H1 (cell line): Measurements from ENCODE around the gene PRKRIP1. TPM values are rescaled to one million over a fixed set of nuclear protein-coding genes. Genes with fewer than 3 reads are reported as not detected.

Experiments
- CTCF ChIA-PET: fragments of 300-600 bp; sonication (Branson Sonifier 250); formaldehyde crosslinking; loops from one replicate; lab custom pipeline; 2021; ENCODE audit not compliant: partially characterized antibody; lab: Charles Lee
- POLR2A ChIA-PET: fragments of 300-600 bp; sonication (Branson Sonifier 250); formaldehyde crosslinking; loops from one replicate; lab custom pipeline; 2021; ENCODE audit warnings: inconsistent platforms; ENCODE audit not compliant: partially characterized antibody; lab: Charles Lee
- DNase-seq, 2 experiments: peaks; one replicate each; pipeline versions ENCODE4 v3.0.0 to v3.0.0-alpha.2; 2010 to 2022; ENCODE audit warnings: low spot score in 2 of 2, low read depth in 1 of 2, mixed read lengths in 1 of 2
- FAIRE-seq: peaks from 2 replicates; lab custom pipeline; 2011; peaks lifted over from hg19 to GRCh38; lab: Jason Lieb, UNC
- H2AFZ ChIP-seq: 2 replicates; pipeline ENCODE4 v1.8.1; 2012; ENCODE audit warnings: low read length, inconsistent platforms
- H2AK5ac ChIP-seq: 2 replicates; pipeline ENCODE4 v1.6.1; 2013; ENCODE audit warnings: low read depth, low read length
- H2BK120ac ChIP-seq: replicated peaks from 2 replicates; pipeline ENCODE3; 2013; ENCODE audit warnings: low read depth, low read length, inconsistent platforms
- H2BK12ac ChIP-seq: 2 replicates; pipeline ENCODE4 v1.6.1; 2013; ENCODE audit warnings: low read depth, low read length
- H2BK15ac ChIP-seq: 2 replicates; pipeline ENCODE4 v1.6.1; 2013; ENCODE audit warnings: low read length
- H2BK20ac ChIP-seq: 2 replicates; pipeline ENCODE4 v1.6.1; 2013; ENCODE audit warnings: low read length
- H2BK5ac ChIP-seq: 2 replicates; pipeline ENCODE4 v1.6.1; 2013; ENCODE audit warnings: low read depth, low read length
- H3K14ac ChIP-seq: 2 replicates; pipeline ENCODE4 v1.6.1; 2013; ENCODE audit warnings: inconsistent platforms; ENCODE audit not compliant: insufficient read length
- H3K18ac ChIP-seq: 2 replicates; pipeline ENCODE4 v1.6.1; 2013; ENCODE audit warnings: low read length; ENCODE audit errors: extremely low read depth
- H3K23ac ChIP-seq: 2 replicates; pipeline ENCODE4 v1.6.1; 2013; ENCODE audit warnings: inconsistent platforms; ENCODE audit not compliant: insufficient read length
- H3K23me2 ChIP-seq: 2 replicates; pipeline ENCODE4 v1.6.1; 2013; ENCODE audit warnings: low read depth, low read length
- H3K27ac ChIP-seq: 2 replicates; pipeline ENCODE4 v1.6.1; 2011; ENCODE audit warnings: low read depth, low read length, inconsistent platforms
- H3K27me3 ChIP-seq, 4 experiments: replicated peaks in 1 of 4; 1 replicate in 1 of 4; 2 replicates in 3 of 4; pipeline versions ENCODE4 v1.6.1 to v1.8.1; 2011 to 2013; ENCODE audit warnings: low read length in 3 of 4, mild to moderate bottlenecking in 3 of 4, inconsistent platforms in 2 of 4, mixed read lengths in 2 of 4, moderate library complexity in 1 of 4; ENCODE audit not compliant: control insufficient read depth in 3 of 4, insufficient read depth in 3 of 4; ENCODE audit errors: extremely low read depth in 1 of 4
- H3K36me3 ChIP-seq, 4 experiments: 2 replicates each; pipeline versions ENCODE4 v1.6.1 to v1.8.1; 2011 to 2013; ENCODE audit warnings: mild to moderate bottlenecking in 4 of 4, low read length in 3 of 4, moderate library complexity in 2 of 4, control low read depth in 1 of 4, inconsistent platforms in 1 of 4; ENCODE audit not compliant: insufficient read depth in 4 of 4, control insufficient read depth in 2 of 4
- H3K4ac ChIP-seq: replicated peaks from 2 replicates; pipeline ENCODE3; 2013; ENCODE audit warnings: low read length, low read depth, mixed read lengths, inconsistent platforms; ENCODE audit not compliant: insufficient read length
- H3K4me1 ChIP-seq, 4 experiments: replicated peaks in 1 of 4; 1 replicate in 1 of 4; 2 replicates in 3 of 4; pipeline versions ENCODE4 v1.6.1 to v1.8.1; 2011 to 2013; ENCODE audit warnings: low read length in 3 of 4, inconsistent platforms in 2 of 4, mixed read lengths in 1 of 4; ENCODE audit not compliant: insufficient read depth in 4 of 4, control insufficient read depth in 3 of 4
- H3K4me2 ChIP-seq, 2 experiments: 2 replicates each; pipeline versions ENCODE4 v1.6.1 to v1.8.1; 2011 to 2013; ENCODE audit warnings: low read depth in 2 of 2, low read length in 2 of 2, control low read depth in 1 of 2, inconsistent platforms in 1 of 2, mild to moderate bottlenecking in 1 of 2; ENCODE audit not compliant: insufficient read depth in 1 of 2
- H3K4me3 ChIP-seq, 4 experiments: fragments of 200-600, 300-600 bp in 1 of 4; sonication (generic), shearing (Covaris generic), sonication (Bioruptor Twin) in 1 of 4; 2 replicates each; pipeline versions ENCODE4 v1.5.1 to v1.8.1; 2011 to 2016; ENCODE audit warnings: low read length in 4 of 4, low read depth in 3 of 4, control low read depth in 2 of 4, inconsistent platforms in 2 of 4, mild to moderate bottlenecking in 2 of 4, mixed read lengths in 1 of 4, moderate library complexity in 1 of 4; ENCODE audit not compliant: insufficient read depth in 2 of 4; ENCODE audit errors: extremely low read depth in 1 of 4
- H3K56ac ChIP-seq: replicated peaks from 2 replicates; pipeline ENCODE3; 2013; ENCODE audit warnings: low read depth, mild to moderate bottlenecking, mixed read lengths, low read length, inconsistent platforms; ENCODE audit not compliant: insufficient read length
- H3K79me1 ChIP-seq: 2 replicates; pipeline ENCODE4 v1.6.1; 2013; ENCODE audit warnings: low read depth, low read length, control low read depth
- H3K79me2 ChIP-seq, 2 experiments: 2 replicates each; pipeline versions ENCODE4 v1.6.1 to v1.8.1; 2012 to 2013; ENCODE audit warnings: low read length in 2 of 2, mild to moderate bottlenecking in 2 of 2, inconsistent platforms in 1 of 2; ENCODE audit not compliant: insufficient read depth in 2 of 2, control insufficient read depth in 1 of 2
- H3K9ac ChIP-seq, 4 experiments: replicated peaks in 1 of 4; 1 replicate in 1 of 4; 2 replicates in 3 of 4; pipeline versions ENCODE4 v1.6.1 to v1.8.1; 2011 to 2013; ENCODE audit warnings: low read depth in 3 of 4, low read length in 3 of 4, control low read depth in 2 of 4, mild to moderate bottlenecking in 2 of 4, moderate library complexity in 2 of 4, inconsistent platforms in 1 of 4; ENCODE audit errors: extremely low read depth in 1 of 4
- H3K9me3 ChIP-seq, 2 experiments: 2 replicates each; pipeline versions ENCODE4 v1.6.1 to v1.8.1; 2012 to 2013; ENCODE audit warnings: mild to moderate bottlenecking in 2 of 2, moderate library complexity in 2 of 2, control low read depth in 1 of 2, inconsistent platforms in 1 of 2, low read depth in 1 of 2, low read length in 1 of 2, mixed read lengths in 1 of 2; ENCODE audit not compliant: insufficient read depth in 2 of 2
- H4K20me1 ChIP-seq, 2 experiments: replicated peaks in 1 of 2; 2 replicates each; pipeline versions ENCODE3 to v1.8.1; 2011 to 2013; ENCODE audit warnings: inconsistent platforms in 2 of 2, low read length in 2 of 2, mild to moderate bottlenecking in 1 of 2; ENCODE audit not compliant: insufficient read depth in 2 of 2, control insufficient read depth in 1 of 2
- H4K5ac ChIP-seq: 2 replicates; pipeline ENCODE4 v1.6.1; 2013; ENCODE audit warnings: low read length, low read depth, mixed read lengths, inconsistent platforms; ENCODE audit not compliant: insufficient read length
- H4K8ac ChIP-seq: 2 replicates; pipeline ENCODE4 v1.8.0; 2013; ENCODE audit warnings: mild to moderate bottlenecking, moderate library complexity, low read length, inconsistent platforms; ENCODE audit not compliant: insufficient read depth; ENCODE audit errors: extremely low read depth
- H4K91ac ChIP-seq: replicated peaks from 2 replicates; pipeline ENCODE3; 2013; ENCODE audit warnings: low read length, mixed read lengths, inconsistent platforms; ENCODE audit not compliant: insufficient read length
- CHD1 ChIP-seq: IDR thresholded peaks from 2 replicates; pipeline ENCODE4 v1.6.1; 2012; ENCODE audit warnings: low read depth, low read length, improper control_type of control experiment
- POLR2AphosphoS5 ChIP-seq: IDR thresholded peaks from 2 replicates; pipeline ENCODE4 v1.6.1; 2011; ENCODE audit warnings: low read depth, low read length
- YY1 ChIP-seq: IDR thresholded peaks from 2 replicates; pipeline ENCODE4 v1.6.1; 2011; ENCODE audit warnings: low read depth, mild to moderate bottlenecking, low read length
- WGBS, 2 experiments: shearing (Covaris generic) in 1 of 2; methylation state at CpG; one replicate each; pipeline versions ENCODE4 v1.1.6 to v1.1.7; 2013 to 2015; ENCODE audit warnings: low lambda C conversion rate in 2 of 2, mixed read lengths in 2 of 2, inconsistent platforms in 1 of 2, low coverage in 1 of 2, missing lambda C conversion rate in 1 of 2; ENCODE audit not compliant: insufficient replicate concordance in 2 of 2, insufficient coverage in 1 of 2, insufficient read length in 1 of 2; ENCODE audit errors: extremely low coverage in 1 of 2, missing lambda C conversion rate in 1 of 2; 5-methylcytosine and 5-hydroxymethylcytosine counted together
- polyA plus RNA-seq, 7 experiments: library from polyadenylated mRNA; depleted of rRNA in 3 of 7; stranded (reverse) in 5 of 7; unstranded in 2 of 7; fragments of >200 nt in 5 of 7; fragments of 200-250 nt in 2 of 7; gene quantifications; 1 replicate in 5 of 7; 2 replicates in 1 of 7; 4 replicates in 1 of 7; pipeline versions ENCODE4 v1.2.1 to v1.2.3, GENCODE V29; 2011 to 2013; ENCODE audit warnings: missing spikeins in 2 of 7, mixed read lengths in 2 of 7
- total RNA-seq: library from RNA; stranded (reverse); fragmentation: NEBNext Ultra II Directional; extraction: Animal tissue kit (Norgen Biotek cat#: 25700); gene quantifications from 2 replicates; pipeline ENCODE4 v1.2.1, GENCODE V29; 2021

The PRKRIP1 gene
- total and polyA plus RNA-seq, 2 of the 8 experiments (the other 6 are each of a cell fraction or from before 2014, with no cell fraction given): 11.1 to 22.0 TPM

DNA sequence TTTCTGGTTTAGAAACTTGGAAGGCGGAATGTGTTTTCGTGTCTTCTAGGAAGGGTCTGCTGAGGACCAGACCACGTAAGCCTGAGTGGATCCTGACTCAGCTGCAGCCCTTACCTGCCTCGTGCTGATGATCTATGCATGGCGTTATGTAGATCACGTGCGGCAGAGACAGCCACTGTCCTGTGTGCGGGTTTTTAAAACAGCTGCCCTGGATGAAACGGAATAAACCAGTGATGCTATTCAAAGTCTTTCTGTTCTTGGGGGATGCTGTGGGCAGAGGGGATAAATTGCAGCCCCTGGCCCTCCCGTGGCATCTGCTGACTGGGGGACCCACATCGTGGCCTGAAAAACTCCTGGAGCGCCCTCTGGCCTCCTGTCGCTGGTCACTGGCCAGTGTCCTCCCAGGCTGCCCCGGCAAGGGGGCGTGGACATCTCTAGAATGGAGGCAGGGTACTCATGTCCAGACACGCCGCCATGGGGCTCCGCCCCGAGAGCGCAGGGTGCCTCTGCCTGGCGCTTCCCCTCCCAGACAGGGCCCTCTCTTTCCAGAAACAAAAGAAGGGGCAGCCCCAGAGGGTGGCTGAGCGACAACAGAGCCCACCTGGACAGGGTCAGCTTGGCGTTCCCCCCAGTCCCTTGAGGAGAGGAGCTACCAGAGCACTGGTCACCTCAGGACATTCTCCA lies 55.4 kb downstream of the PRKRIP1 start:
- DNase-seq: peak in 1 of 2 experiments; percentile 66
- POLR2A ChIA-PET: interaction anchor here (0.6 to 3.8 kb wide), 8 partner anchors 7 to 54 kb away, joined by 3 to 25 read pairs (median 5); no protein-coding TSS in a partner anchor
- Histone ChIP-seq H2BK15ac (no peak overlapping the region), H3K4me2 (no peak overlapping the region), H3K23ac (no peak overlapping the region), H3K23me2 (no peaks in the 10 kb centered on the region; the same call in 1 of the 2 replicates), H2AK5ac (0 out of 2 replicates have a peak overlapping the region, but pooled peaks have one; percentile 42), H3K4me1 (peaks cover 0 to 3% (median 0%) of the 10 kb centered on the region in 4 experiments; a peak in 2 of 7 replicates), H3K79me1 (no peaks in the 10 kb centered on the region), H3K56ac (no peak overlapping the region), H4K20me1 (peaks cover 0 to under 1% of the 10 kb centered on the region in 2 experiments), H4K91ac (peak overlapping the region; percentile 89), H2BK20ac (0 out of 2 replicates have a peak overlapping the region, but pooled peaks have one; percentile 48)
- FAIRE-seq: no peak
- WGBS, 2 experiments: 73% methylated on average over 23 of the region's 23 CpGs; no CpG with 5 or more reads in 1 of the 2 experiments
- no peak for TF ChIP-seq CHD1
- TF ChIP-seq POLR2AphosphoS5: no peak
- TF ChIP-seq YY1: peak; percentile 60; the same call in 1 of the 2 replicates
- TF ChIP-seq, all 59 proteins: peak for 1
- no peak overlapping the region for H2AFZ ChIP-seq
- H2BK5ac ChIP-seq: peak overlapping the region; percentile 75; the same call in 1 of the 2 replicates
- H3K9ac ChIP-seq: no peak overlapping the region
- H3K27me3 ChIP-seq: no peaks in the 10 kb centered on the region; a peak in 1 of 7 replicates
- H3K79me2 ChIP-seq: no peaks in the 10 kb centered on the region
- H3K36me3 ChIP-seq: peaks cover under 1 to 14% (median 5%) of the 10 kb centered on the region in 4 experiments; a peak in 5 of 8 replicates
- no peaks in the 10 kb centered on the region for H3K9me3 ChIP-seq
- H2BK12ac ChIP-seq: peak overlapping the region; percentile 80; the same call in 1 of the 2 replicates
- H3K4ac ChIP-seq: no peak overlapping the region
- no peak overlapping the region for H3K4me3 ChIP-seq
- H3K27ac ChIP-seq: no peak overlapping the region
- CTCF ChIA-PET: interaction anchor here (1.0 to 4.0 kb wide), 8 partner anchors 13 to 54 kb away, joined by 3 to 22 read pairs (median 5); no protein-coding TSS in a partner anchor
- no peak overlapping the region for H4K5ac ChIP-seq
- H3K14ac ChIP-seq: no peak overlapping the region
- H2BK120ac ChIP-seq: no peak overlapping the region
- H4K8ac ChIP-seq: peak overlapping the region; percentile 64
- peak overlapping the region; percentile 48; the same call in 1 of the 2 replicates for H3K18ac ChIP-seq
